Coronary artery (tissue), 2 donors: ENCODE data around the gene SLC15A4.

Experiments
- DNase-seq: peaks from one replicate; pipeline ENCODE4 v3.0.0-alpha.2; 2017; ENCODE audit warnings: low spot score
- H3K27ac ChIP-seq, 2 donors: fragments of 200-600 bp; sonication (generic); one replicate each; pipeline ENCODE4 v1.5.1; 2016 to 2019
- H3K4me3 ChIP-seq: fragments of 200-600 bp; sonication (generic); 2 replicates; pipeline ENCODE4 v1.5.1; 2016; ENCODE audit warnings: mild to moderate bottlenecking, moderate library complexity
- CTCF ChIP-seq: fragments of 200-600 bp; sonication (generic); IDR thresholded peaks from one replicate; pipeline ENCODE4 v1.5.1; 2019; ENCODE audit warnings: antibody characterized with exemption

The SLC15A4 gene

GRCh38 chr12:128766738-128767501 lies 56.8 kb downstream of the SLC15A4 start:
- Histone ChIP-seq H3K4me3 (no peak overlapping the region), H3K27ac (no peak overlapping the region)
- no peak for TF ChIP-seq CTCF
- DNase-seq, result no peak

GRCh38 chr12:128763395-128763794 lies 60.4 kb downstream of the SLC15A4 start:
- Histone ChIP-seq H3K4me3 (no peak overlapping the region), H3K27ac (no peak overlapping the region)
- TF ChIP-seq CTCF, result no peak
- no peak for DNase-seq

- no peak for TF ChIP-seq CTCF
- no peak overlapping the region for H3K4me3 ChIP-seq
- H3K27ac ChIP-seq, result no peak overlapping the region
- no peak for DNase-seq
Observed at GRCh38 chr12:128761379-128761790, 62.4 kb downstream of the SLC15A4 start.

- TF ChIP-seq CTCF, result no peak
- no peak overlapping the region for H3K27ac ChIP-seq
- DNase-seq, result no peak
- H3K4me3 ChIP-seq, result no peak overlapping the region
Observed at GRCh38 chr12:128755566-128755965, 68.2 kb downstream of the SLC15A4 start.

GRCh38 chr12:128754275-128754674 lies 69.5 kb downstream of the SLC15A4 start:
- no peak for DNase-seq
- no peak overlapping the region for H3K27ac ChIP-seq
- TF ChIP-seq CTCF, result no peak
- H3K4me3 ChIP-seq, result no peak overlapping the region

- no peak overlapping the region for H3K27ac ChIP-seq
- no peak for DNase-seq
- H3K4me3 ChIP-seq, result no peak overlapping the region
- no peak for TF ChIP-seq CTCF
Observed at GRCh38 chr12:128753438-128753837, 70.3 kb downstream of the SLC15A4 start.

GRCh38 chr12:128752386-128752785 lies 71.4 kb downstream of the SLC15A4 start:
- no peak for DNase-seq
- no peak overlapping the region for H3K4me3 ChIP-seq
- no peak for TF ChIP-seq CTCF
- no peak overlapping the region for H3K27ac ChIP-seq
